GM12878 (cell line): ENCODE results near the gene AQP2.

Experiments used
- CTCF ChIP-seq, 3 experiments: IDR thresholded peaks in 2 of 3; conservative IDR thresholded peaks in 1 of 3; 2 replicates each; pipeline ENCODE4 v1.5.1; 2011; ENCODE audit warnings: low read depth in 3 of 3, low read length in 3 of 3, mild to moderate bottlenecking in 3 of 3, control low read depth in 2 of 3, moderate library complexity in 2 of 3, inconsistent platforms in 1 of 3, mixed read lengths in 1 of 3; ENCODE audit not compliant: control insufficient read depth in 2 of 3, insufficient read depth in 1 of 3; ENCODE audit errors: extremely low read depth in 1 of 3
- EZH2 ChIP-seq: IDR thresholded peaks from 2 replicates; pipeline ENCODE4 v1.6.1; 2012; ENCODE audit warnings: low read depth, mild to moderate bottlenecking, control low read depth, inconsistent platforms, low read length, borderline replicate concordance; ENCODE audit not compliant: control insufficient read depth
- MYC ChIP-seq: IDR thresholded peaks from 2 replicates; pipeline ENCODE4 v1.6.1; 2011; ENCODE audit warnings: mild to moderate bottlenecking, low read length, moderate library complexity, inconsistent platforms; ENCODE audit not compliant: insufficient read depth, insufficient replicate concordance, insufficient read length, severe bottlenecking
- POLR2AphosphoS5 ChIP-seq: IDR thresholded peaks from 2 replicates; pipeline ENCODE4 v1.6.1; 2011; ENCODE audit warnings: mild to moderate bottlenecking, low read length, inconsistent platforms

GRCh38 chr12:49961993-49962764, 11.6 kb downstream of the AQP2 start:
- TF ChIP-seq CTCF (IDR thresholded peaks at IDR 0.05 in 2 of 3, conservative IDR thresholded peaks at IDR 0.05 in 1 of 3; ENCODE audit: control insufficient read depth in 2 of 3, extremely low read depth in 1 of 3, insufficient read depth in 1 of 3, low read depth in 3 of 3, low read length in 3 of 3) (no peak), EZH2 (no peak), MYC (no peak), POLR2AphosphoS5 (no peak)
